Peyer's patch (tissue), 4 donors: ENCODE measurements around the gene IFT43. TPM values are rescaled to one million over a fixed set of nuclear protein-coding genes. Genes with fewer than 3 reads are reported as not detected.

Source experiments
- DNase-seq, 3 donors: peaks; one replicate each; pipeline ENCODE4 v3.0.0-alpha.2; 2017 to 2019
- H3K27ac ChIP-seq, 4 donors: fragments of 200-600 bp; sonication (generic); one replicate each; pipeline ENCODE4 v1.5.1; 2016 to 2019
- H3K27me3 ChIP-seq, 2 donors: fragments of 200-600 bp; sonication (generic); one replicate each; pipeline ENCODE4 v1.5.1; 2019
- H3K36me3 ChIP-seq, 3 donors: fragments of 200-600 bp; sonication (generic); one replicate each; pipeline ENCODE4 v1.5.1; 2016 to 2019
- H3K4me1 ChIP-seq, 4 donors: fragments of 200-600 bp; sonication (generic); one replicate each; pipeline ENCODE4 v1.5.1; 2016 to 2019
- H3K4me3 ChIP-seq, 4 donors: fragments of 200-600 bp; sonication (generic); 1 replicate in 3 of 4; 2 replicates in 1 of 4; pipeline ENCODE4 v1.5.1; 2016 to 2019; ENCODE audit warnings: mild to moderate bottlenecking in 1 of 4
- H3K9me3 ChIP-seq, 4 donors: fragments of 200-600 bp; sonication (generic); one replicate each; pipeline ENCODE4 v1.5.1; 2016 to 2019; ENCODE audit warnings: mild to moderate bottlenecking in 1 of 4
- CTCF ChIP-seq, 6 experiments: fragments of 450-650 bp in 4 of 6; fragments of 200-600 bp in 2 of 6; sonication (generic) in 1 of 6; IDR thresholded peaks; one replicate each; pipeline ENCODE4 v1.5.1; 2017 to 2019; ENCODE audit warnings: antibody characterized with exemption in 6 of 6, mild to moderate bottlenecking in 3 of 6, moderate library complexity in 1 of 6
- POLR2A ChIP-seq, 2 donors: fragments of 450-650 bp; IDR thresholded peaks; one replicate each; pipeline ENCODE4 v1.5.1; 2017; ENCODE audit warnings: antibody characterized with exemption in 2 of 2, mild to moderate bottlenecking in 2 of 2, moderate library complexity in 2 of 2
- total RNA-seq, 4 donors: library from RNA; depleted of rRNA; stranded (reverse); fragments of >200 nt; gene quantifications; one replicate each; pipeline ENCODE4 v1.1.0, GENCODE V29; 2016

Gene IFT43
- total RNA-seq, 4 donors from 2014 or later = 23.9 to 42.8 (median 33.6) TPM

GRCh38 chr14:76015191-76015590 is 29.6 kb downstream of the IFT43 start:
- H3K36me3 ChIP-seq = peaks cover 0 to 18% (median 0%) of the 10 kb centered on the region in 3 donors
- H3K4me1 ChIP-seq = no peaks in the 10 kb centered on the region
- H3K4me3 ChIP-seq = no peak overlapping the region
- no peak for DNase-seq
- TF ChIP-seq POLR2A (IDR thresholded peaks at IDR 0.05) (no peak), CTCF (IDR thresholded peaks at IDR 0.05) (no peak)
- no peaks in the 10 kb centered on the region for H3K27me3 ChIP-seq
- no peak overlapping the region for H3K27ac ChIP-seq
- no peaks in the 10 kb centered on the region for H3K9me3 ChIP-seq

- Histone ChIP-seq H3K4me3 (no peak overlapping the region), H3K4me1 (no peaks in the 10 kb centered on the region), H3K27ac (no peak overlapping the region), H3K9me3 (no peaks in the 10 kb centered on the region), H3K27me3 (no peaks in the 10 kb centered on the region), H3K36me3 (peaks cover 0 to 17% (median 0%) of the 10 kb centered on the region in 3 donors)
- no peak for DNase-seq
- TF ChIP-seq POLR2A (IDR thresholded peaks at IDR 0.05) (no peak), CTCF (IDR thresholded peaks at IDR 0.05) (no peak)
These were observed 30.1 kb downstream of the IFT43 start for GRCh38 chr14:76015668-76016067.

GRCh38 chr14:76019676-76020075 is 34.1 kb downstream of the IFT43 start:
- Histone ChIP-seq H3K4me1 (peaks cover 0 to 5% (median 0%) of the 10 kb centered on the region in 4 donors), H3K27ac (no peak overlapping the region), H3K36me3 (peaks cover 0 to 19% (median 0%) of the 10 kb centered on the region in 3 donors), H3K27me3 (no peaks in the 10 kb centered on the region), H3K9me3 (no peaks in the 10 kb centered on the region), H3K4me3 (no peak overlapping the region)
- TF ChIP-seq CTCF (IDR thresholded peaks at IDR 0.05) = no peak
- no peak for TF ChIP-seq POLR2A (IDR thresholded peaks at IDR 0.05)
- DNase-seq = no peak

- Histone ChIP-seq H3K9me3 (no peaks in the 10 kb centered on the region), H3K27me3 (no peaks in the 10 kb centered on the region), H3K27ac (peak overlapping the region in 1 of 4 donors; percentile 0), H3K4me3 (no peak overlapping the region), H3K4me1 (peaks cover 0 to 5% (median 0%) of the 10 kb centered on the region in 4 donors), H3K36me3 (peaks cover 0 to 12% (median 0%) of the 10 kb centered on the region in 3 donors)
- no peak for TF ChIP-seq POLR2A (IDR thresholded peaks at IDR 0.05)
- no peak for TF ChIP-seq CTCF (IDR thresholded peaks at IDR 0.05)
- no peak for DNase-seq
These were observed 37.4 kb downstream of the IFT43 start for GRCh38 chr14:76022991-76023390.

GRCh38 chr14:76023757-76024156 is 38.2 kb downstream of the IFT43 start:
- peaks cover 0 to 5% (median 0%) of the 10 kb centered on the region in 4 donors for H3K4me1 ChIP-seq
- H3K27ac ChIP-seq = peak overlapping the region in 2 of 4 donors; percentile 39 to 71
- H3K4me3 ChIP-seq = no peak overlapping the region
- H3K27me3 ChIP-seq = no peaks in the 10 kb centered on the region
- no peaks in the 10 kb centered on the region for H3K9me3 ChIP-seq
- no peak for TF ChIP-seq CTCF (IDR thresholded peaks at IDR 0.05)
- no peak for TF ChIP-seq POLR2A (IDR thresholded peaks at IDR 0.05)
- peaks cover 0 to 12% (median 0%) of the 10 kb centered on the region in 3 donors for H3K36me3 ChIP-seq
- DNase-seq = no peak
